B cell (primary cell): ENCODE measurements around the gene SATB1. TPM values are rescaled to one million over a fixed set of nuclear protein-coding genes. Genes with fewer than 3 reads are reported as not detected.

ENCODE experiments used
- ATAC-seq: fragments of 200-7000 bp; cut with Tn5 transposase; one replicate; pipeline ENCODE4 v1.10.0; 2021; ENCODE audit warnings: low read depth, mild to moderate bottlenecking, moderate number of reproducible peaks, moderate library complexity
- CTCF ChIA-PET: fragments of 350-600 bp; sonication (Branson Sonifier 250); formaldehyde crosslinking; loops from one replicate; lab custom pipeline; 2021; ENCODE audit warnings: antibody characterized with exemption, inconsistent platforms; lab: Charles Lee
- POLR2A ChIA-PET: fragments of 350-600 bp; sonication (Branson Sonifier 250); formaldehyde crosslinking; loops from one replicate; lab custom pipeline; 2021; ENCODE audit warnings: antibody characterized with exemption; lab: Charles Lee
- DNase-seq: peaks from one replicate; pipeline ENCODE4 v3.0.0; 2013
- H2AFZ ChIP-seq: 2 replicates; pipeline ENCODE4 v1.6.1; 2012; ENCODE audit warnings: mild to moderate bottlenecking, low read depth, low read length; ENCODE audit not compliant: insufficient read depth, poor library complexity, severe bottlenecking
- H3K27ac ChIP-seq, 2 donors: 1 replicate in 1 of 2; 2 replicates in 1 of 2; pipeline ENCODE4 v1.5.1; 2012 to 2013; ENCODE audit warnings: low read length in 2 of 2, mild to moderate bottlenecking in 2 of 2, moderate library complexity in 1 of 2
- H3K27me3 ChIP-seq, 4 experiments: fragments of 200-600 bp in 1 of 4; sonication (generic) in 1 of 4; replicated peaks in 1 of 4; 1 replicate in 2 of 4; 2 replicates in 2 of 4; pipeline versions ENCODE4 v1.6.1 to v1.7.0; 2013 to 2016; ENCODE audit warnings: low read length in 3 of 4, mild to moderate bottlenecking in 2 of 4, mixed read lengths in 1 of 4, moderate library complexity in 1 of 4; ENCODE audit not compliant: insufficient read depth in 4 of 4, control insufficient read depth in 3 of 4; ENCODE audit errors: control extremely low read depth in 1 of 4
- H3K36me3 ChIP-seq, 2 experiments: replicated peaks in 1 of 2; 1 replicate in 1 of 2; 2 replicates in 1 of 2; pipeline versions ENCODE4 v1.6.1 to v1.7.1; 2013; ENCODE audit warnings: low read length in 1 of 2; ENCODE audit not compliant: insufficient read depth in 2 of 2, control insufficient read depth in 1 of 2; ENCODE audit errors: control extremely low read depth in 1 of 2, extremely low read depth in 1 of 2
- H3K4me1 ChIP-seq, 2 donors: fragments of 200-600 bp in 1 of 2; sonication (generic) in 1 of 2; 1 replicate in 1 of 2; 2 replicates in 1 of 2; pipeline versions ENCODE4 v1.5.1 to v1.6.1; 2013 to 2017; ENCODE audit warnings: low read length in 2 of 2; ENCODE audit not compliant: control insufficient read depth in 2 of 2, insufficient read depth in 2 of 2
- H3K4me2 ChIP-seq: replicated peaks from 2 replicates; pipeline ENCODE3; 2012; ENCODE audit warnings: mild to moderate bottlenecking, low read depth, low read length; ENCODE audit not compliant: poor library complexity, severe bottlenecking
- H3K4me3 ChIP-seq, 5 experiments: fragments of 200-600 bp in 1 of 5; sonication (generic) in 1 of 5; 1 replicate in 3 of 5; 2 replicates in 2 of 5; pipeline versions ENCODE4 v1.5.1 to v1.7.0; 2011 to 2016; ENCODE audit warnings: low read length in 4 of 5, mild to moderate bottlenecking in 4 of 5, low read depth in 2 of 5, control low read depth in 1 of 5, moderate library complexity in 1 of 5; ENCODE audit not compliant: insufficient read depth in 1 of 5; ENCODE audit errors: control extremely low read depth in 1 of 5, extremely low read depth in 1 of 5
- H3K79me2 ChIP-seq: fragments of 200-600 bp; sonication (generic); one replicate; pipeline ENCODE4 v1.6.0; 2016; ENCODE audit warnings: low read length; ENCODE audit not compliant: control insufficient read depth, insufficient read depth
- H3K9ac ChIP-seq: fragments of 200-600 bp; sonication (generic); 2 replicates; pipeline ENCODE4 v1.6.1; 2017; ENCODE audit warnings: mild to moderate bottlenecking, low read length, moderate library complexity
- H3K9me3 ChIP-seq, 3 donors: one replicate each; pipeline versions ENCODE4 v1.6.1 to v1.7.1; 2013; ENCODE audit warnings: low read length in 2 of 3; ENCODE audit not compliant: control insufficient read depth in 2 of 3, insufficient read depth in 1 of 3; ENCODE audit errors: control extremely low read depth in 1 of 3
- H4K20me1 ChIP-seq: 2 replicates; pipeline ENCODE4 v1.6.0; 2012; ENCODE audit warnings: mild to moderate bottlenecking, low read length; ENCODE audit not compliant: insufficient read depth, control insufficient read depth, poor library complexity, severe bottlenecking
- H3K27ac Mint-ChIP-seq: one replicate; pipeline ENCODE4 v1.8.0; 2021; ENCODE audit warnings: mixed read lengths
- H3K27me3 Mint-ChIP-seq: one replicate; pipeline ENCODE4 v1.8.0; 2021; ENCODE audit warnings: mixed read lengths
- H3K4me1 Mint-ChIP-seq: one replicate; pipeline ENCODE4 v1.8.0; 2021; ENCODE audit warnings: mixed read lengths
- H3K4me3 Mint-ChIP-seq: one replicate; pipeline ENCODE4 v1.8.0; 2021; ENCODE audit warnings: mixed read lengths
- H3K9me3 Mint-ChIP-seq: one replicate; pipeline ENCODE4 v1.8.0; 2022; ENCODE audit warnings: mixed read lengths; ENCODE audit not compliant: insufficient read depth
- EZH2 ChIP-seq: IDR thresholded peaks from 2 replicates; pipeline ENCODE4 v1.6.1; 2012; ENCODE audit warnings: borderline replicate concordance, low read depth, mild to moderate bottlenecking, moderate library complexity, low read length; ENCODE audit not compliant: insufficient read depth, poor library complexity, severe bottlenecking
- WGBS: methylation state at CpG from one replicate; pipeline ENCODE4 v1.1.5; 2013; ENCODE audit warnings: missing lambda C conversion rate; ENCODE audit not compliant: insufficient coverage; 5-methylcytosine and 5-hydroxymethylcytosine counted together
- intact Hi-C: fragments of 100-400 bp; cut with micrococcal nuclease; formaldehyde crosslinking; loops from one replicate; pipeline ENCODE4 v1.10.0; 2022
- polyA plus RNA-seq: library from polyadenylated mRNA; depleted of rRNA; stranded (reverse); fragments of >200 nt; gene quantifications from 2 replicates; pipeline ENCODE4 v1.2.3, GENCODE V29; 2012
- total RNA-seq, 2 donors: library from RNA; stranded (reverse); fragments of 120-200 nt in 1 of 2; gene quantifications; 1 replicate in 1 of 2; 2 replicates in 1 of 2; pipeline versions ENCODE4 v1.2.3 to v1.2.4, GENCODE V29; 2013 to 2022
- TF ChIP-seq, protein P1 (sequence below): fragments of 200-600 bp; IDR thresholded peaks from one replicate; pipeline ENCODE4 v1.8.0; 2022; ENCODE audit warnings: antibody characterized with exemption, mild to moderate bottlenecking

SATB1 gene
- total and polyA plus RNA-seq, 2 donors (not counting 1 experiment from before 2014, with no cell fraction given), result 42.3 to 66.5 TPM

DNA sequence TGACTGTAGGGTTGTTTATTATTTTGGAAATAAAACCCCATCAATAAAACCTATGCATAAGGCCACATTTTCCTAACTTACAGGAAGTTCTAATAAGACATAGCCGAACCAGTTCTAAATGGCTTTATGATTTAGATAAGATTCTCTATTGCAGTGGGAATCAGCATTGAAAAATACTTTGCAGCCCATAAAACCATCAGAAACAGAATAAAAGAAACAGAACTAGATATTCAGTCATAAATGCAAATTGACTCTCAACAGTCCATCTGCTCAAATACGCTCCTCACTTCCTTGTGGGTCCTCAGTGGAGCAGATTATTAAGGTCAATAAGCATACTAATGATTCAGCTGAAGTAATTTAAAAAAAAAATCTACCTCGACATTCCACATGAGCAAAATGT is 8.8 kb downstream of the SATB1 start:
- H3K4me2 ChIP-seq, result no peak overlapping the region
- no peak for TF ChIP-seq EZH2
- TF ChIP-seq, protein P1, sequence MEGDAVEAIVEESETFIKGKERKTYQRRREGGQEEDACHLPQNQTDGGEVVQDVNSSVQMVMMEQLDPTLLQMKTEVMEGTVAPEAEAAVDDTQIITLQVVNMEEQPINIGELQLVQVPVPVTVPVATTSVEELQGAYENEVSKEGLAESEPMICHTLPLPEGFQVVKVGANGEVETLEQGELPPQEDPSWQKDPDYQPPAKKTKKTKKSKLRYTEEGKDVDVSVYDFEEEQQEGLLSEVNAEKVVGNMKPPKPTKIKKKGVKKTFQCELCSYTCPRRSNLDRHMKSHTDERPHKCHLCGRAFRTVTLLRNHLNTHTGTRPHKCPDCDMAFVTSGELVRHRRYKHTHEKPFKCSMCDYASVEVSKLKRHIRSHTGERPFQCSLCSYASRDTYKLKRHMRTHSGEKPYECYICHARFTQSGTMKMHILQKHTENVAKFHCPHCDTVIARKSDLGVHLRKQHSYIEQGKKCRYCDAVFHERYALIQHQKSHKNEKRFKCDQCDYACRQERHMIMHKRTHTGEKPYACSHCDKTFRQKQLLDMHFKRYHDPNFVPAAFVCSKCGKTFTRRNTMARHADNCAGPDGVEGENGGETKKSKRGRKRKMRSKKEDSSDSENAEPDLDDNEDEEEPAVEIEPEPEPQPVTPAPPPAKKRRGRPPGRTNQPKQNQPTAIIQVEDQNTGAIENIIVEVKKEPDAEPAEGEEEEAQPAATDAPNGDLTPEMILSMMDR, result no peak
- DNase-seq, result no peak
- H3K4me1 ChIP-seq, result no peaks in the 10 kb centered on the region
- Mint-ChIP-seq H3K27me3 (no peaks in the 10 kb centered on the region), H3K4me1 (peaks cover 3% of the 10 kb centered on the region), H3K4me3 (no peak overlapping the region), H3K9me3 (no peaks in the 10 kb centered on the region), H3K27ac (no peak overlapping the region)
- peaks cover 22 to 35% of the 10 kb centered on the region in 2 experiments for H3K36me3 ChIP-seq
- no peak overlapping the region for H3K27ac ChIP-seq
- ChIA-PET POLR2A (no interaction called here), CTCF (no interaction called here)
- peaks cover 7% of the 10 kb centered on the region for H4K20me1 ChIP-seq
- H3K9ac ChIP-seq, result no peak overlapping the region
- H3K9me3 ChIP-seq, result no peaks in the 10 kb centered on the region
- no CpG with 5 or more reads among the region's 3 CpGs for WGBS
- peaks cover 2% of the 10 kb centered on the region for H3K79me2 ChIP-seq
- no peak overlapping the region for H2AFZ ChIP-seq
- intact Hi-C loops, result loop anchor here (5.0 kb wide), 1 partner anchor 36 kb away; no protein-coding TSS in a partner anchor
- ATAC-seq, result no peak
- no peak overlapping the region for H3K4me3 ChIP-seq
- no peaks in the 10 kb centered on the region for H3K27me3 ChIP-seq

DNA sequence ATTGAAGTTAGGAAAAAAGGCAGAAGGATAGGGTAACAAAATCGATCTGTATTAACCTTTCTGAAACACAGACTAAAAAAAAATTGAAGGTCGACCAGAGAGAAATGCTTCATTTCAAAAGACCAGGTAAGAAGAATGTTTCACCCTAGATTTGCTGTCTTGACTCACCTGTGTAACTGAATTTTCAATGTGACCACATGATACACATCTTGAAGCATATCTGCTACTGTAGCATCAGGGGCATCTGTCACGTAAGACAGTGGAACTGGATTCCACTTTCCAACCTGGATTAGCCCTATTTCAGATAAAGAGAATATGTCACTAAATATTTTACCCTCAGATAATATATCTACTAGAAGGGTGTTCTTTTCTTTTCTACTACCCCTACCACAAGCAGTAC is 9.3 kb downstream of the SATB1 start:
- Histone ChIP-seq H4K20me1 (peaks cover 7% of the 10 kb centered on the region), H3K4me1 (no peaks in the 10 kb centered on the region), H3K79me2 (peaks cover 2% of the 10 kb centered on the region), H3K36me3 (peaks cover 22 to 35% of the 10 kb centered on the region in 2 experiments), H3K4me2 (no peak overlapping the region), H3K27me3 (no peaks in the 10 kb centered on the region), H3K9me3 (no peaks in the 10 kb centered on the region), H3K9ac (no peak overlapping the region), H3K27ac (no peak overlapping the region), H3K4me3 (no peak overlapping the region), H2AFZ (no peak overlapping the region)
- DNase-seq (no peak), ATAC-seq (no peak)
- CTCF ChIA-PET, result no interaction called here
- WGBS, result 75% methylated on average over 1 of the region's 3 CpGs
- H3K9me3 Mint-ChIP-seq, result no peaks in the 10 kb centered on the region
- no peak overlapping the region for H3K4me3 Mint-ChIP-seq
- POLR2A ChIA-PET, result no interaction called here
- TF ChIP-seq, protein P1, result no peak
- TF ChIP-seq EZH2, result no peak
- intact Hi-C loops, result loop anchor here (5.0 kb wide), 1 partner anchor 36 kb away; no protein-coding TSS in a partner anchor
- H3K27me3 Mint-ChIP-seq, result no peaks in the 10 kb centered on the region
- H3K4me1 Mint-ChIP-seq, result peaks cover 3% of the 10 kb centered on the region
- no peak overlapping the region for H3K27ac Mint-ChIP-seq
